Stimulated activated CD4-positive, alpha-beta T cell treated with anti-CD3 and anti-CD28 coated beads, Interleukin-2, amount 100 ng/mL, for 4 hours (primary cell): ENCODE measurements around the gene DNAJC10.

Experiments
- DNase-seq: peaks from one replicate; pipeline ENCODE4 v3.0.0-alpha.2; 2020; ENCODE audit warnings: low read depth

Gene DNAJC10

GRCh38 chr2:182784777-182785176 lies 68.7 kb downstream of the DNAJC10 start:
- no peak for DNase-seq

GRCh38 chr2:182792441-182792840 lies 76.4 kb downstream of the DNAJC10 start:
- no peak for DNase-seq

DNA sequence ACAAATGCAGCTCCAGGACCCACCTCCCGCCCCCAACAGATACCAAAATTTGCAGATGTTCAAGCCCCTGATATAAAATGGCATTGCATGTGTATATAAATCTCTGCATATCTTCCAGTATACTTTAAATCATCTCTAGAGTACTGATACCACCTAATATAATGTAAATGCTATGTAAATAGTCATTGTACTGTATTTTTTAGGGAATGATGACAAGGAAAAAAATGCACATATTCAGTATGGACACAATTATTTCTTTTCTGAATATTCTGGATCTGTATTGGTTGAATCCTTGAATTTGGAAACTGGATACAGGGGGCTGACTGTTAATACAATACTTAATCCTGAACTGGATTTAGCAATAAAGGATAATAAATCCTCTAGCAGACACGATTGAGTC lies 82.7 kb downstream of the DNAJC10 start:
- no peak for DNase-seq

- no peak for DNase-seq
Observed at GRCh38 chr2:182804128-182804527, 88.1 kb downstream of the DNAJC10 start.

DNA sequence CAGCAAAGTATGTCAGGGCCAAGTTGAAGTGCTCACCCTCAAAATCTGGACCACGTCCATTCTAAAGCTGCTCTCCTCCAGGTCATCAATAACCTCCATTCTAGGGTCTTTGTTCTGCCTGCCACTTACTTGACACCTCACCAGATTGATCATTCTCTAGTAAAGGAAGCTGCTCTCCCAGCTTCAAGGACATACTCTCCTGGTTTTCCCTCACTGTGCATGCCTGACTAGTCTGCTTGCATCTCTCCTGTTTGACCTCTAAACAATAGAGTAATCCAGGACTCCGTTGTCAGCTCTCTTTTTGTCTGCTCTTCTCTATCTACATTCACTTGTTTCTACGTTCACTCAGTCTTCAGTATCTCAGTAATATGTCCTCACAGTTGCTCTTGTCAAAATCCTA lies 91.3 kb downstream of the DNAJC10 start:
- DNase-seq: no peak

DNA sequence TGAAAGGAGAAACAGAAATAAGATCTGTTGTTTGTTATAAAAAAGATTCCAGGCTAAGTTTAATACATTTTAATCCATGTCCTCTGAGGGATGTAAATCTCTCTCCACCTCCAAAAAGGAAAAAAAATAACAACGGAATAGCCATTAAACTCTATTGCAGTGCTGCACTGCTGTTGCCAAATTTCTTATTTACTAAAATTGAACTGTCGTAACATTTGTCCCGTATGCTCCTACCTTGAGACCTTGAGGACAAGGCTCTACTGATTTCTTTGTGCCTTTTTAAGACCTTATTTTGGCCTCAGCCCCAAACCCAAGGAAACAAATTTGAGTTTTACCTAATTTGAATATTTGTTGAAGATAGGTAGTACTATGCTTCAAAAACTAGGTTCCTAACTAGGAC lies 94.0 kb downstream of the DNAJC10 start:
- no peak for DNase-seq

DNA sequence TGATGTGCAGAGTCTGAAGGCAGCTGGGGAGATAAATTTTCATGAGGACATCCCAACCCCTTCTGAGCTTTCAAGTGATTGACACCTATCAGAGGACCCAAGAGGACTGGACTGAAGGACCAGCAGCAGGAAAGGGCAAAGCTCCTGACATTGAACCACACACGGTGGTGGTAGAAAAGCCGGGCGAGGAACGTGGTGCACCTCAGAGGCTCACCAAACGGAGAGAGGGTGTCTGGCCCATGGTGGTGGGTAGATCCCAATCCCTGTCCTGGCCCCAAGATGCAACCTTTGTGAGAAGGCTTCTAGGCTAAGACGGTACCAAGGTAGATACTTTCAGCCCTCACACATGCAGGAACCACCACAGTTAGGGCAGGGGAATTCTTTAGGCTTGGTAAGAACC lies 98.3 kb downstream of the DNAJC10 start:
- no peak for DNase-seq

DNA sequence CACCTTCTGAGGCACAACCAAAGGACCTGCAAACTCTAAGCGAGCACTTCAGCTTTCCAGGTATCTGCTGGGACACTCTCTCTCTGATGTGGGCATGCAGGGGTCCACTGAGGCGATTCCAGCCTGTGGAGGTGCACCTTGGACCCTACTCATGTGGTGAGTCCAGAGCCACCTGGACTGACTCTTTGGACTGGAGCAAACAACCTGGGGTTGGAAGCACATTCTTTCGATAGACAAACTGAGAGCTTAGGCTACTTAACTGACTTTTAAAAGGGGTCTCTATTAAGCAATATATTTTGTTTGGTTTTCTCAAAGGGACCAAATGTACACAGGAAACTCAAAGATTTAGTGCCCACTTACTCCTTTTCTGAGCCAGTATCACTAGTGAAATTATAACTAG lies 98.7 kb downstream of the DNAJC10 start:
- DNase-seq: no peak

GRCh38 chr2:182816866-182817265 lies 100.8 kb downstream of the DNAJC10 start:
- DNase-seq: no peak

- DNase-seq: no peak
Observed at GRCh38 chr2:182817558-182817957, 101.5 kb downstream of the DNAJC10 start.

DNA sequence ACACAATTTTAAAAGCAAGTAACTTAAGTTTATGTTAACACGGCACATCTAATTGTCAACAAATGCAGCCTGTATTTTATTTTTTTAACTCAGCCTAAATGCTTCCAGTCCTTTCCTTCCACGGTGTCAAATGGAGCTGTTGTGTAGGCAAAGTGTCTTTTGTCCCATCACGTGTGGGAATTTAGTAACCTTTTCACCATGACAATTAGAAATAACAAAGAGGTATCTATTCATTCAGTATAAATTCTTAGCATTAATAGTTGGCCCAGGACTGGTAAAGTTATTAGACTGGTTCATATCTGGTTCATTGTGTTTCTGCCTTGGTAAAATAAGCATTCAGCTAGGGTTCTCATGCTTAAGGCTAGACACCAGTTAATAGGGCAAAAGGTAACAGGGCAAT lies 102.4 kb downstream of the DNAJC10 start:
- DNase-seq: no peak

- no peak for DNase-seq
Observed at GRCh38 chr2:182818925-182819324, 102.9 kb downstream of the DNAJC10 start.

DNA sequence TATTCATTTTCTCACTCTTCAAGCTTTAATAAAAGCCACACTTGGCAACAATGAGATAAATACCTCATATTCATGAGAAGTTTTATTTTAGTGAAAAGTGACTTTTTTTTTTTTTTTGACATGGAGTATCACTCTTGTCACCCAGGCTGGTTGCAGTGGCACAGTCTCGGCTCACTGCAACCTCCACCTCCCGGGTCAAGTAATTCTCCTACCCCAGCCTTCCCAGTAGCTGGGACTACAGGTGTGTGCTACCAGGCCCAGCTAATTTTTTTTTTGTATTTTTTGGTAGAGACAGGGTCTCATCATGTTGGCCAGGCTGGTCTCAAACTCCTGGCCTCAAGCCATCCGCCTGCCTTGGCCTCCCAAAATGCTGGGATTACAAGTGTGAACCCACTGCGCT lies 103.4 kb downstream of the DNAJC10 start:
- DNase-seq: no peak

GRCh38 chr2:182821182-182821581 lies 105.1 kb downstream of the DNAJC10 start:
- DNase-seq: no peak

GRCh38 chr2:182822733-182823132 lies 106.7 kb downstream of the DNAJC10 start:
- DNase-seq: no peak

DNA sequence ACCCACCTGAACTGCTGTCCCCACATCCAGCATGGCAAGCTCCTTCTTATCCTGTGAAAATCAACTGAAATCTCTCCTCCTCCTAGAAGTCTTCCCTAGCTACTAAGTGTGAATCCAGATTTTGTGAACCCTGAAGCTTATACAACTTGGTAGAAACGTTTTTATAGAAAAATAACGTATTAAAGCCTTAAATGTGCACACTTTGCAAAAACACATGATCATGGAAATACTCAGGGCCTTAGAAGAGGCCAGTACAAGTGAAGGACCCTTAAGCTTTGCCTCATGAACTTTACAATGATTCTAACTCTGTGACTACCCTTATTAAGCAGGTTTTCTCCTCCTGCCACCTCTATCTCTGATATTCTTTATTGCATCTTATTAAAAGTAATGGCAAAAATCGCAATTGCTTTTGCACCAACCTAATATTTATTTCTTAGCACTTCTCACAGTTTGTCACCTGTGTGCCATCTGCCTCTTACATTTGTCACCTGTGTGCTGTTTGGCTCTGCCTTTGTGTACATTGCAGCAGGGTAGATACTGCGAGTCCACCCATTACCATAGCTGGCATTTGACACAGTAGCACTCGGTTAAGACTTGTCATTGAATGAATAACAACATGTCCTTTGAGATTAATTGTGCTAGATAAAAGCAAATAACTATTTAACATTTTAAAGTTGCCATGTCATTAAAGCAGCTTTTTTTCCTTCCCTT lies 108.2 kb downstream of the DNAJC10 start:
- DNase-seq: no peak

DNA sequence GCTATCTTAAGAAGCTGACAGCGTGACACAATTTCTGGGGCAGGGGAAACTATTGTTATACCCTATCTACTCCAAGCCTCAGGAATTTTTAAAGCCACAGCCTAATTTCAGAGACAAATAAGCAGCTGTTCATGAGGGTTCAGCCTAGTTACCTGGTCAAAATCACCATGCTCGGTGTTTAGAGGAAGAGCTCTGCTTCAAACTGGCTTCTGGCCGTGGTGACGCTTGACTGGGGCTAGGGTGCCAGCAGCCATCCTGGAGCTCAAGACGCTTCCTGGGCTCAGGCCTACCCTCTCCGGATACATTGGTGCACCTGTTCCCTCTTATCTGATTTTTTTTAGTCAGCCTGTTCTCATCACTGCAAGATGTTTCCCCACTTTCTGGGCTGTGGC lies 108.7 kb downstream of the DNAJC10 start:
- DNase-seq: no peak

GRCh38 chr2:182826064-182826463 lies 110.0 kb downstream of the DNAJC10 start:
- DNase-seq: no peak

DNA sequence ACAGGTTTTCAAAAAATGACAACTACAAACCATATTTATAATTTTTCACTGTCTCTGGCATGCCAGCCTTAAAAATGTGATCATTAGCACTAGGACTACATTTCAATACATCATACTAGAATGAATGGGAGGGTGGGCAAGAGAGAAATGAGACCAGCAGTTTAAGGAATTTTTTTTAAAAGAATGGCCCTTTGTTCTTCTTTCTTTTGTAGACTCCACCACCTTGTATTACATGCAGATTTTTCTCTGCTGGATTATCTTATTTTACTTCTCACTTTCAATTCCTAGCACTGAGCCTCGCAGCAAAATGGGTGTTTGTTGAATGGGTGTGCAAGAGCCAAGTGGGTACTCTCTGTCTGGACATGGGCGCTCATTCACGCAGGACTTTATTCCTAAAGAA lies 110.4 kb downstream of the DNAJC10 start:
- no peak for DNase-seq

DNA sequence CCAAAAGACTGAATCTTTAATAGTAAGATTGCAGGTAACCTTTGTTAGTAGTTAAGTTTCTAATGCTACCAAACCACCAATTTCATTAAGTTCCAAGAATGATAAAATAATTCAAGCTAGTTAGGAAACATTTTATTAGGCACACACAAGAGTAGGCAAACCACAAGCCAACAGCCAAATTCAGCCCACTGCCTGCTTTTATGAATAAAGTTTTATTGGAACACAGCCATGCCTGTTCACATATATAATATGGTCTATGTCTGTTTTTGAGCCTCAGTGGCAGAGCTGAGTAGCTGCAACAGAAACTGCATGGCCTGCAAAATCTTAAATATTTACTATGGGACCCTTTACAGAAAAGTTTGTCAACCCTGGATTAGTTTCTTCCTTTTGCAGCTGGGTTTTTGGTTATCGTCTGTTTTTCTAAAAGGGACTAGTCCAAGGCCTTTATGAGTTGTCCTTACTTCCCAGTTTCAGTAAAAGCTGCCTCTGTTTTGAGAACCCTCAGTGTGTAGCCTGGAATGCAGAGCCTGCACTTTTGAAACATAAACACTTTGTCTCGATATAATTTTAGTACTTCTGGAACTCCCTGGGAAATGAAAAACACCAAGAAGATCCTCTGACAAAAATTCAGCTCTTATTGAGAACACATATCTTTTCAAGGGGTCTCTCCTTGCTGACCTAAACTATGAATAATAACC lies 111.3 kb downstream of the DNAJC10 start:
- DNase-seq: no peak

GRCh38 chr2:182831101-182831500 lies 115.0 kb downstream of the DNAJC10 start:
- no peak for DNase-seq

GRCh38 chr2:182831921-182832320 lies 115.9 kb downstream of the DNAJC10 start:
- DNase-seq: no peak

GRCh38 chr2:182833084-182833854 lies 117.2 kb downstream of the DNAJC10 start:
- DNase-seq: no peak
